ENCODE measurements around the gene DNAI2. TPM values are rescaled to one million over a fixed set of nuclear protein-coding genes. Genes with fewer than 3 reads are reported as not detected.

The DNAI2 gene
- total RNA-seq, 1 donor from 2014 or later: not detected

DNA sequence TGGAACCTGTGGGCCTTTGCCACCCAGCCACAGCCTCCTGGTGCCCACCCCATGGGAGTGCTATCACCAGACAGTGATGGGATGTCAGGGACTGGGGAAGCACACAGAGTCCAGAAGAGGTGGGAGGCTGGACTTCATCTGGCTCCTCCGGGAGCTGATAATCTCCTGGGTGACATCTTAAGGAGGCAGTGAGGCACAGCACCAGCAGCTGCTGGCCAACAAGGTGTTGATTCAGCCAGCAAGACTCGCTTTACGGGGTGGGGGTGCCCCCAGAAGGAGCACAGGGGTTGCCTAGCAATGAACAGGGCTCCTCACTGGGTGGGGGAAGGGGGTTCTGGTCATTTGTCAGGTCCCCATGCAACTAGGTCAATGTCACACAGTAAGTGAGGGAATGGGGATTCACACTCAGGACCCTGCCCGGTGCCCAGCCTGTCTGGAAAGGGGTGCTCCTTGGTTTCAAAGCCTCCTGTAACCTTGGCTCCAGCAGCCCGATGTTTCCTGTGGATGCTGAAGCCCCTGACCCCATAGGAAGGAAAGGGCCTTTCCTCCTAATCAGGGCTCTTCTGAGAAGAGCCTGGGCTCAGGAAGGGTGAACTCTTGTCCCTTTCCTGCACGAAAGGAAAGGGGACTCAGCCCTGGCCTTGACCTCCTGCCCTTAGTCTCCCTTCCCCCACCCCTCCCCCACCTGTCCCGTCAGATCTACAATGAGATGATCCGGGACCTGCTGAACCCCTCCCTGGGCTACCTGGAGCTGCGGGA is 69.7 kb downstream of the DNAI2 start:
- no peak overlapping the region for H3K27ac ChIP-seq (ENCODE audit: low read depth, low read length)
- Mint-ChIP-seq H3K4me1 (ENCODE audit: low read depth, unreplicated experiment) (peaks cover 6% of the 10 kb centered on the region), H3K27me3 (ENCODE audit: low read depth, unreplicated experiment) (peaks cover 37% of the 10 kb centered on the region), H3K9me3 (ENCODE audit: unreplicated experiment) (peaks cover 1% of the 10 kb centered on the region), H3K36me3 (ENCODE audit: low read depth, unreplicated experiment) (no peaks in the 10 kb centered on the region), H3K27ac (ENCODE audit: unreplicated experiment) (no peak overlapping the region), H3K4me3 (ENCODE audit: unreplicated experiment) (no peak overlapping the region)
- no peaks in the 10 kb centered on the region for H3K27me3 ChIP-seq (ENCODE audit: insufficient read depth, low read length)
- TF ChIP-seq, protein P1, sequence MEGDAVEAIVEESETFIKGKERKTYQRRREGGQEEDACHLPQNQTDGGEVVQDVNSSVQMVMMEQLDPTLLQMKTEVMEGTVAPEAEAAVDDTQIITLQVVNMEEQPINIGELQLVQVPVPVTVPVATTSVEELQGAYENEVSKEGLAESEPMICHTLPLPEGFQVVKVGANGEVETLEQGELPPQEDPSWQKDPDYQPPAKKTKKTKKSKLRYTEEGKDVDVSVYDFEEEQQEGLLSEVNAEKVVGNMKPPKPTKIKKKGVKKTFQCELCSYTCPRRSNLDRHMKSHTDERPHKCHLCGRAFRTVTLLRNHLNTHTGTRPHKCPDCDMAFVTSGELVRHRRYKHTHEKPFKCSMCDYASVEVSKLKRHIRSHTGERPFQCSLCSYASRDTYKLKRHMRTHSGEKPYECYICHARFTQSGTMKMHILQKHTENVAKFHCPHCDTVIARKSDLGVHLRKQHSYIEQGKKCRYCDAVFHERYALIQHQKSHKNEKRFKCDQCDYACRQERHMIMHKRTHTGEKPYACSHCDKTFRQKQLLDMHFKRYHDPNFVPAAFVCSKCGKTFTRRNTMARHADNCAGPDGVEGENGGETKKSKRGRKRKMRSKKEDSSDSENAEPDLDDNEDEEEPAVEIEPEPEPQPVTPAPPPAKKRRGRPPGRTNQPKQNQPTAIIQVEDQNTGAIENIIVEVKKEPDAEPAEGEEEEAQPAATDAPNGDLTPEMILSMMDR (IDR thresholded peaks at IDR 0.05; ENCODE audit: insufficient read depth, low read depth, low read length): no peak
- no peak for TF ChIP-seq EZH2 (IDR thresholded peaks at IDR 0.05; ENCODE audit: insufficient read depth, low read length)
- no peak overlapping the region for H2AFZ ChIP-seq (ENCODE audit: low read depth, low read length)
- no peak overlapping the region for H3K9ac ChIP-seq (ENCODE audit: low read length)
- no peak overlapping the region for H3K4me3 ChIP-seq (ENCODE audit: insufficient read depth, low read depth, low read length)
- FAIRE-seq (no peak), DNase-seq (ENCODE audit: low read depth) (no peak)
- no peaks in the 10 kb centered on the region for H4K20me1 ChIP-seq (ENCODE audit: insufficient read depth, low read length)
- peaks cover 4% of the 10 kb centered on the region for H3K4me1 ChIP-seq (ENCODE audit: insufficient read depth, low read length)
- no peaks in the 10 kb centered on the region for H3K36me3 ChIP-seq (ENCODE audit: insufficient read depth, low read length)
- H3K79me2 ChIP-seq (ENCODE audit: insufficient read depth, low read length): no peaks in the 10 kb centered on the region
- no peak overlapping the region for H3K4me2 ChIP-seq (ENCODE audit: low read length)
- H3K9me3 ChIP-seq (ENCODE audit: insufficient read depth, low read depth, low read length): no peaks in the 10 kb centered on the region

DNA sequence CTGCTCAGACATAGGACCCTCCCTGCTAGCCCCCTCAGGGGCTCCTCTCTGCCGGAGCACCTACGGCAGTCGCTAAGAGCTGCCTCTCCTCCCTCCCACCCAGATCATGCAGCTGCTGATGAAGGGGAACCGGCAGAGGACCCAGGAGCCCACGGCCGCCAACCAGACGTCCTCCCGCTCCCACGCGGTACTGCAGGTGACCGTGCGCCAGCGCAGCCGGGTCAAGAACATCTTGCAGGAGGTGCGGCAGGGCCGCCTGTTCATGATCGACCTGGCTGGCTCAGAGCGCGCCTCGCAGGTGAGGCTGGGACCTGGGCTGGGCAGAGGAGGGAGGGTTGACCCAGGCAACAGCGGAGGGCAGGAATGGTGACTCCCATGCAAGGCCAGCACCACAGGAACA is 70.6 kb downstream of the DNAI2 start:
- peaks cover 1% of the 10 kb centered on the region for H3K9me3 Mint-ChIP-seq (ENCODE audit: unreplicated experiment)
- H3K79me2 ChIP-seq (ENCODE audit: insufficient read depth, low read length): no peaks in the 10 kb centered on the region
- no peak overlapping the region for H3K27ac Mint-ChIP-seq (ENCODE audit: unreplicated experiment)
- H3K4me2 ChIP-seq (ENCODE audit: low read length): no peak overlapping the region
- DNase-seq (ENCODE audit: low read depth) (no peak), FAIRE-seq (no peak)
- no peaks in the 10 kb centered on the region for H3K27me3 ChIP-seq (ENCODE audit: insufficient read depth, low read length)
- H3K4me1 ChIP-seq (ENCODE audit: insufficient read depth, low read length): peaks cover 4% of the 10 kb centered on the region
- H2AFZ ChIP-seq (ENCODE audit: low read depth, low read length): no peak overlapping the region
- peaks cover 41% of the 10 kb centered on the region for H3K27me3 Mint-ChIP-seq (ENCODE audit: low read depth, unreplicated experiment)
- H3K9ac ChIP-seq (ENCODE audit: low read length): no peak overlapping the region
- no peaks in the 10 kb centered on the region for H3K36me3 ChIP-seq (ENCODE audit: insufficient read depth, low read length)
- H3K9me3 ChIP-seq (ENCODE audit: insufficient read depth, low read depth, low read length): no peaks in the 10 kb centered on the region
- H4K20me1 ChIP-seq (ENCODE audit: insufficient read depth, low read length): no peaks in the 10 kb centered on the region
- no peak overlapping the region for H3K4me3 ChIP-seq (ENCODE audit: insufficient read depth, low read depth, low read length)
- peaks cover 6% of the 10 kb centered on the region for H3K4me1 Mint-ChIP-seq (ENCODE audit: low read depth, unreplicated experiment)
- TF ChIP-seq EZH2 (IDR thresholded peaks at IDR 0.05; ENCODE audit: insufficient read depth, low read length): no peak
- TF ChIP-seq, protein P1 (IDR thresholded peaks at IDR 0.05; ENCODE audit: insufficient read depth, low read depth, low read length): no peak
- no peak overlapping the region for H3K27ac ChIP-seq (ENCODE audit: low read depth, low read length)
- no peaks in the 10 kb centered on the region for H3K36me3 Mint-ChIP-seq (ENCODE audit: low read depth, unreplicated experiment)
- H3K4me3 Mint-ChIP-seq (ENCODE audit: unreplicated experiment): no peak overlapping the region

Data from astrocyte (in vitro differentiated cells and primary cell).